Adrenal gland (tissue), 5 donors: ENCODE measurements around the gene BTBD9.

Source experiments
- CTCF ChIP-seq, 6 experiments: fragments of 450-650 bp in 4 of 6; fragments of 200-600 bp in 2 of 6; sonication (generic) in 1 of 6; IDR thresholded peaks; 1 replicate in 5 of 6; 2 replicates in 1 of 6; pipeline versions ENCODE4 v1.5.1 to v1.8.0; 2016 to 2021; ENCODE audit warnings: antibody characterized with exemption in 6 of 6, mild to moderate bottlenecking in 2 of 6, moderate library complexity in 1 of 6
- POLR2A ChIP-seq, 2 donors: fragments of 450-650 bp; IDR thresholded peaks; one replicate each; pipeline ENCODE4 v1.6.1; 2017; ENCODE audit warnings: antibody characterized with exemption in 2 of 2, mild to moderate bottlenecking in 2 of 2, moderate library complexity in 1 of 2
- donor health status: DM: no; HTN: no; CAD: no.

- TF ChIP-seq CTCF (IDR thresholded peaks at IDR 0.05) (no peak), POLR2A (IDR thresholded peaks at IDR 0.05) (no peak)
Measured at GRCh38 chr6:38272222-38272621, 367.5 kb downstream of the BTBD9 start.
